HK-2 (cell line): ENCODE measurements around the gene MOB1B.
A peak's percentile ranks its signal among the peaks of the same experiment; 100 is the strongest.
"Not testable (repeated sequence)": the region's sequence is repeated elsewhere in the genome, so short reads cannot be mapped to it uniquely, and the experiment has no call there.

Experiments
- DNase-seq: peaks from one replicate; pipeline ENCODE4 v3.0.0-alpha.2; 2018; ENCODE audit not compliant: unreplicated experiment

MOB1B gene

DNA sequence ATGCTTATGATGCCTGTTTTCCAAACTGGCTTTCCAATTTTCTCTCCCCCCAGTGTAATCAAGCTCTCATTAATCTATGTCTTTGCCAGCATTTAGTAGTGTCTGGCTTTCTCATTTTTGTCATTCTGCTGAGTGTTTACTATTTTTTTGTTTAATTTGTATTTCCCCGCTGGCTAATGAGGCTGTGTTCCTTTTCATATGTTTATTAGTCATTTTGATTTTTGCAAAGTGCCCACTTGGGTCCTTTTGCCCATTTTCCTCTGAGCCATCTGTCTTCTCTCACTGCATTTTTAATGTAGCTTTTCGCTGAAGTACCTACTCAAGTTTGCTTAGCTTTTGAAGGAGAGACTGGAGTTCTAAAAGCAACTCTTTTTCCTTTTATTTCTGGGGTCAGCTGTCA, 106.0 kb downstream of the MOB1B start:
- DNase-seq: no peak

GRCh38 chr4:71009086-71009485, 106.9 kb downstream of the MOB1B start:
- DNase-seq: no peak

DNA sequence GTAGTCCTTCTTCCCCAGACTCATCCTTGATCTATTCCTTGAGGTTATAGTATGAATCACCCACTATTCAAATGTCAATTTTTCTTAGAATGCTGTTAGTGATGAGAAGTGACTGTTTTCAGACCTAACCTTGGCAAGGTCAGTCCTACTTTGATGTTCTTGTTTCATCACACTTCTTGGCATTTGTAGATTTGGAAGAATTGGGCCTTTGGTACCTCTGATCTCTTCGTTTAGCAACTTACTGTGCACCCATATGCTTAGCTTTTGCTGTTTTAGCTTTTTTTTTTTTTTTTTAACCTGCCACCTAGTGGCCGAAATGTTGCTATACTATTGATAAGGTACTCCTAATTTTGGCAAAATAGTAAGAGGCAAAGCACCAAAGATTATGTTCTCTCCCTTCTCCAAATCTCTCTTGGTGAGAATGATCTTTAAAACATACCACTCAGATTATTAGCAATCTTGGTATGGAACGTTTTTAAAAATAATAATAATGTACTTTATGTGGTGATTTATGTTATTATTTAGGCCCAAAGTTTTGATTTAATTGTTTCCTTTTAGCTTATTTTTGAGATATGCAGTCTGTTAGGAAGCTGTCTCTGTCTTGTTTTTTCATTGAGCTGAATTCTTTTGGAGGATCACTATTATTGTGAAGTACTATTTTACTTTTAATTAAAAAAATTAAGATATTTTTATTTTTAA, 107.9 kb downstream of the MOB1B start:
- DNase-seq: no peak

DNA sequence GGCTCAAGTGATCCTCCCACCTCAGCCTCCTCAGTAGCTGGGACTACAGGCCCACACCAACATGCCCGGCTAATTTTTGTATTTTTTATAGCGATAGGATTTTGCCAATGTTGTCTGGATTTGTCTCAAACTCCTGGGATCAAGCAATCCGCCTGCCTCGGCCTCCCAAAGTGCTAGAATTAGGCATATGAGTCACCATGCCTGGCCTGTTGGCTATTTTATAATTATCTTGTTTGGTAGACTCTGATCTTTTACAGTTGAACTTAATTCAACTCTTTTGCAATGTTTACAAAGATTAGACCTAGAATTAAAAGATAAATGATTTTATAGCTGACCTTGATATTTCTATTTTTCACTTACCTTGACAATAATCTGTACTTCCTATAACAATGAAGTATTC, 109.3 kb downstream of the MOB1B start:
- no peak for DNase-seq

- DNase-seq: not testable (repeated sequence)
Measured at GRCh38 chr4:71017391-71017790, 115.2 kb downstream of the MOB1B start.

DNA sequence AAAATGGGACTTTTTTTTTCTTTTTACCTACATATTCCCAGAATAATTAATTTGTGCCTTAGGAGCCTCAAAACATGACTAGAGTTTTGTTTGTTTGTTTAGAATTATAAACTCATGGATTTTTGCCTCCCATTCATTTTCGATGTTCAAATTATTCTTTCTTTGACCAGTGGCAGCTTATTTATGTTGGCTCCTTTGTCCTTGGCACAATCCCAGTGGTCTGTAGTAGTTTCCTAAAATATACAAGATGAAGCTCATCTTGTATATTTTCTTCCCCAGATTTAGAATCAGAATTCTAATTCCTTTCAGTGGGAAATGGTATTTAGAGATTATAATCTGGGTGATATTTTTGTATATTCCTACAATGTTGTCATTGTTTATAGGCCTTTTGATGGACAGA, 118.4 kb downstream of the MOB1B start:
- DNase-seq: no peak

DNA sequence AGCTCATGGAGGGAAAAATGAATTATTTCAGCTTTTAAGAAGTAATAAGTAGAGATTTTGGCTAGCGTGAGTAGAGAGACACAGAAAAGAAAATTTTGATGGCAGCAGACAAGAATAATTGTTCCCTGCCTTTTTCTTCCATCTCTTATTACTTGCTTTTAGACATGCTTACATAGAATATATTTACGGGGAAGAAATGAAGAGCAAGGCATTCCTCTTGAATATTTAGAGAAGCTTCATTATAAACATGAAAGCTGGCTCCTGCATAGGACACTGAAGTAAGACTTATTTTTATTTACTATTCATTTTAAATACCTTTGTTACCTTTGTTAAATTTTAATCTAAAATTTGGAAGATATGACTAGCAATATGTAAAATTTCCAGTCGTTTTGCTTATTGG, 123.5 kb downstream of the MOB1B start:
- DNase-seq: no peak

DNA sequence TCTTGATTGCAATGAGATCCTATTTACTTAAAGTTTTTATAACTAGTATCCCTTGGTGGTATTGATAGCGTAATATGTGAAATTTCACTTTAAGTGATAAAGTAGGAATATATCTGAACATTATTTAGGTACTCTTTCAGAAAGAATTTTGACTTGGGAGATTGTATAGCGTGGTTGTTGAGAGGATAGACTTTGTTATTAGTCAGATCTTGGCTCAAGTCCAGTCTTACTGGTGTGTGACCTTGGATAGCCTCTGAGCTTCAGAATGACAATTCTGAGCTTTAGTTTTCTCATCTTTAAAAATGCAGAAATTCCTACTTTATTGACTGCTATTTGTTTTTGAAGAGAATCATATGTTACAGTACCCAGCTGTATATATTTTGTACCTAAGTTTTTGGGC, 123.9 kb downstream of the MOB1B start:
- no peak for DNase-seq

DNA sequence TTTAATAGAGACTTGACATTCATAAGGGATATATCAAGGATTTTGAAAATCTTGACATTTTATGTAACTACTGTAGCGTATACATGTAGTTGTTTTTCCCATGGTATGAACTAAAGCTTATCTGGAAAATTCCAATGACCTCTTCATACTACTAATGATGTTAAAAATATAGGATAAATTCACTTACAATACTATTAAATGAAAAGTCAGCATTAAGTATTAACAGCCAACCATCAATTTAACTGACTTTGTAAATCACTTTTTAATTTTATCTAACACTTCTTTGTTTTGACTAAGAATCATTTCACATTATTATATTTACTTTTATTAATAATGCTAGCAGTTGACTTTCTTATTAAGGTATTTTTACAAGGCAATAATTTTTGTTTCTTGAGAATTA, 125.4 kb downstream of the MOB1B start:
- no peak for DNase-seq

GRCh38 chr4:71029504-71029903, 127.3 kb downstream of the MOB1B start:
- DNase-seq: no peak

DNA sequence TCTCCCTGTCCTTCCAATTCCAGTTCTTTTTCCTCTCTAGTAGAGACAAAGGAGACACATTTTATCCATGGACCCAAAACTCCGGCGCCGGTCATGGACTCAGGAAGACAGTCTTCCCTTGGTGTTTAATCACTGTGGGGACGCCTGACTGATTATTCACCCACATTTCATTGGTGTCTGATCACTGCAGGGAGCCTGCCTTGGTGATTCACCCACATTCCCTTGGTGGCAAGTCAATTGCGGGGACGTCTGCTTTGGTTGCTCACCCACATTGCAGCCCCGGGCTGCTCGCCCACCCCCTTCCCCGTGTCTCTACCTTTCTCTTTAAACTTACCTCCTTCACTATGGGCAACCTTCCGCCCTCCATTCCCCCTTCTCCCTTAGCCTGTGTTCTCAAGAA, 129.9 kb downstream of the MOB1B start:
- peak; percentile 75 for DNase-seq
